CD4-positive, alpha-beta memory T cell (primary cell): ENCODE data around the gene ABCA13. TPM values are rescaled to one million over a fixed set of nuclear protein-coding genes. Genes with fewer than 3 reads are reported as not detected.

ENCODE experiments used
- CTCF ChIA-PET: fragments of 350-600 bp; sonication (Branson Sonifier 250); formaldehyde crosslinking; loops from one replicate; lab custom pipeline; 2021; ENCODE audit warnings: inconsistent platforms; ENCODE audit not compliant: partially characterized antibody; lab: Charles Lee
- POLR2A ChIA-PET: fragments of 350-600 bp; sonication (Branson Sonifier 250); formaldehyde crosslinking; loops from one replicate; lab custom pipeline; 2021; ENCODE audit not compliant: partially characterized antibody; lab: Charles Lee
- DNase-seq, 5 donors: peaks; one replicate each; pipeline versions ENCODE4 v3.0.0 to v3.0.0-alpha.2; 2020 to 2022; ENCODE audit warnings: mixed read lengths in 1 of 5
- H3K27ac ChIP-seq: one replicate; pipeline ENCODE4 v1.7.0; 2013; ENCODE audit warnings: low read depth, low read length
- H3K27me3 ChIP-seq: 2 replicates; pipeline ENCODE4 v1.7.0; 2013; ENCODE audit warnings: mild to moderate bottlenecking, low read length, moderate library complexity; ENCODE audit not compliant: insufficient read depth
- H3K36me3 ChIP-seq: 2 replicates; pipeline ENCODE4 v1.7.0; 2013; ENCODE audit warnings: mild to moderate bottlenecking, low read length, moderate library complexity; ENCODE audit not compliant: insufficient read depth
- H3K4me1 ChIP-seq: 2 replicates; pipeline ENCODE4 v1.7.0; 2013; ENCODE audit warnings: mild to moderate bottlenecking, low read length, moderate library complexity; ENCODE audit not compliant: insufficient read depth
- H3K4me3 ChIP-seq, 2 donors: one replicate each; pipeline ENCODE4 v1.7.0; 2013; ENCODE audit warnings: low read length in 2 of 2, mild to moderate bottlenecking in 1 of 2
- H3K9me3 ChIP-seq, 2 donors: one replicate each; pipeline ENCODE4 v1.7.0; 2013; ENCODE audit warnings: low read length in 2 of 2, control low read depth in 1 of 2; ENCODE audit not compliant: control insufficient read depth in 1 of 2
- H3K27ac Mint-ChIP-seq, 7 donors: one replicate each; pipeline ENCODE4 v1.8.0; 2020 to 2021; ENCODE audit warnings: mixed read lengths in 7 of 7, mild to moderate bottlenecking in 6 of 7, inconsistent platforms in 3 of 7, moderate library complexity in 3 of 7
- H3K27me3 Mint-ChIP-seq, 2 donors: one replicate each; pipeline ENCODE4 v1.8.0; 2020 to 2021; ENCODE audit warnings: mixed read lengths in 2 of 2
- H3K36me3 Mint-ChIP-seq, 2 donors: one replicate each; pipeline ENCODE4 v1.8.0; 2020 to 2021; ENCODE audit warnings: mixed read lengths in 2 of 2, inconsistent platforms in 1 of 2, mild to moderate bottlenecking in 1 of 2
- H3K4me1 Mint-ChIP-seq, 4 donors: one replicate each; pipeline ENCODE4 v1.8.0; 2020 to 2021; ENCODE audit warnings: mixed read lengths in 4 of 4, mild to moderate bottlenecking in 1 of 4
- H3K4me3 Mint-ChIP-seq, 8 donors: one replicate each; pipeline ENCODE4 v1.8.0; 2020 to 2021; ENCODE audit warnings: mixed read lengths in 8 of 8, mild to moderate bottlenecking in 7 of 8, moderate library complexity in 6 of 8, inconsistent platforms in 3 of 8
- H3K9me3 Mint-ChIP-seq, 8 donors: one replicate each; pipeline ENCODE4 v1.8.0; 2020 to 2021; ENCODE audit warnings: mixed read lengths in 8 of 8, mild to moderate bottlenecking in 5 of 8, inconsistent platforms in 3 of 8, moderate library complexity in 1 of 8
- intact Hi-C: fragments of 100-400 bp; cut with micrococcal nuclease; formaldehyde crosslinking; loops from one replicate; pipeline ENCODE4 v1.15.1; 2023
- polyA plus RNA-seq, 2 donors: library from polyadenylated mRNA; unstranded; fragments of 300-500 nt; fragmentation: Illumina TruSeq; gene quantifications; one replicate each; pipeline ENCODE4 v1.2.3, GENCODE V29; 2021
- total RNA-seq, 2 experiments: library from RNA; stranded (reverse); gene quantifications; one replicate each; pipeline ENCODE4 v1.2.3, GENCODE V29; 2021

Gene ABCA13
- total and polyA plus RNA-seq, 4 experiments from 2014 or later = not detected

- H3K4me3 ChIP-seq = no peak overlapping the region
- no peaks in the 10 kb centered on the region for H3K36me3 Mint-ChIP-seq
- H3K4me3 Mint-ChIP-seq = no peak overlapping the region
- peaks cover 0 to 1% (median 0%) of the 10 kb centered on the region in 4 donors for H3K4me1 Mint-ChIP-seq
- H3K4me1 ChIP-seq = no peaks in the 10 kb centered on the region
- H3K27me3 Mint-ChIP-seq = peaks cover 0 to 1% of the 10 kb centered on the region in 2 donors
- ChIA-PET CTCF (no interaction called here), POLR2A (no interaction called here)
- H3K27me3 ChIP-seq = no peaks in the 10 kb centered on the region
- no peak for DNase-seq
- peaks cover 0 to 16% (median 4%) of the 10 kb centered on the region in 8 donors for H3K9me3 Mint-ChIP-seq
- no peaks in the 10 kb centered on the region for H3K9me3 ChIP-seq
- intact Hi-C loops = no loop called here
- H3K36me3 ChIP-seq = no peaks in the 10 kb centered on the region
- H3K27ac ChIP-seq = no peak overlapping the region
- H3K27ac Mint-ChIP-seq = no peak overlapping the region
These were observed 449.8 kb downstream of the ABCA13 start for GRCh38 chr7:48621076-48621475.

- Mint-ChIP-seq H3K36me3 (no peaks in the 10 kb centered on the region), H3K4me1 (no peaks in the 10 kb centered on the region), H3K27me3 (peaks cover 0 to 1% of the 10 kb centered on the region in 2 donors), H3K4me3 (no peak overlapping the region), H3K27ac (no peak overlapping the region), H3K9me3 (peaks cover 0 to 7% (median 2%) of the 10 kb centered on the region in 8 donors)
- ChIA-PET POLR2A (no interaction called here), CTCF (no interaction called here)
- no peak for DNase-seq
- H3K4me3 ChIP-seq = no peak overlapping the region
- H3K36me3 ChIP-seq = no peaks in the 10 kb centered on the region
- no peak overlapping the region for H3K27ac ChIP-seq
- no peaks in the 10 kb centered on the region for H3K27me3 ChIP-seq
- no peaks in the 10 kb centered on the region for H3K9me3 ChIP-seq
- H3K4me1 ChIP-seq = no peaks in the 10 kb centered on the region
- intact Hi-C loops = no loop called here
These were observed 455.9 kb downstream of the ABCA13 start for GRCh38 chr7:48627164-48627563.

- Histone ChIP-seq H3K4me1 (no peaks in the 10 kb centered on the region), H3K9me3 (no peaks in the 10 kb centered on the region), H3K27me3 (no peaks in the 10 kb centered on the region), H3K36me3 (no peaks in the 10 kb centered on the region), H3K4me3 (no peak overlapping the region), H3K27ac (no peak overlapping the region)
- Mint-ChIP-seq H3K9me3 (peaks cover 0 to 4% (median under 1%) of the 10 kb centered on the region in 8 donors), H3K36me3 (no peaks in the 10 kb centered on the region), H3K27ac (no peak overlapping the region), H3K4me3 (no peak overlapping the region), H3K4me1 (no peaks in the 10 kb centered on the region), H3K27me3 (no peaks in the 10 kb centered on the region)
- POLR2A ChIA-PET = no interaction called here
- CTCF ChIA-PET = no interaction called here
- intact Hi-C loops = no loop called here
- no peak for DNase-seq
These were observed 457.6 kb downstream of the ABCA13 start for GRCh38 chr7:48628793-48629349.

GRCh38 chr7:48634116-48634632 is 462.9 kb downstream of the ABCA13 start:
- Mint-ChIP-seq H3K4me1 (no peaks in the 10 kb centered on the region), H3K27me3 (no peaks in the 10 kb centered on the region), H3K9me3 (peaks cover 0 to 9% (median 2%) of the 10 kb centered on the region in 8 donors), H3K4me3 (no peak overlapping the region), H3K36me3 (no peaks in the 10 kb centered on the region), H3K27ac (no peak overlapping the region)
- no peak for DNase-seq
- Histone ChIP-seq H3K27me3 (no peaks in the 10 kb centered on the region), H3K36me3 (no peaks in the 10 kb centered on the region), H3K9me3 (no peaks in the 10 kb centered on the region), H3K4me3 (no peak overlapping the region), H3K27ac (no peak overlapping the region), H3K4me1 (no peaks in the 10 kb centered on the region)
- CTCF ChIA-PET = no interaction called here
- POLR2A ChIA-PET = no interaction called here
- intact Hi-C loops = no loop called here

GRCh38 chr7:48635796-48636195 is 464.5 kb downstream of the ABCA13 start:
- no peak overlapping the region for H3K27ac ChIP-seq
- intact Hi-C loops = no loop called here
- Mint-ChIP-seq H3K27ac (no peak overlapping the region), H3K27me3 (no peaks in the 10 kb centered on the region), H3K4me3 (no peak overlapping the region), H3K4me1 (no peaks in the 10 kb centered on the region), H3K36me3 (no peaks in the 10 kb centered on the region), H3K9me3 (peaks cover 0 to 9% (median under 1%) of the 10 kb centered on the region in 8 donors)
- POLR2A ChIA-PET = no interaction called here
- no peaks in the 10 kb centered on the region for H3K4me1 ChIP-seq
- H3K4me3 ChIP-seq = no peak overlapping the region
- no peak for DNase-seq
- H3K9me3 ChIP-seq = no peaks in the 10 kb centered on the region
- no peaks in the 10 kb centered on the region for H3K36me3 ChIP-seq
- H3K27me3 ChIP-seq = no peaks in the 10 kb centered on the region
- CTCF ChIA-PET = no interaction called here

- H3K4me3 Mint-ChIP-seq = no peak overlapping the region
- no peaks in the 10 kb centered on the region for H3K27me3 Mint-ChIP-seq
- ChIA-PET CTCF (no interaction called here), POLR2A (no interaction called here)
- peak overlapping the region in 1 of 7 donors; percentile 9 for H3K27ac Mint-ChIP-seq
- no peaks in the 10 kb centered on the region for H3K4me1 Mint-ChIP-seq
- H3K27ac ChIP-seq = no peak overlapping the region
- no peaks in the 10 kb centered on the region for H3K27me3 ChIP-seq
- no peaks in the 10 kb centered on the region for H3K4me1 ChIP-seq
- intact Hi-C loops = no loop called here
- no peak for DNase-seq
- no peaks in the 10 kb centered on the region for H3K36me3 Mint-ChIP-seq
- no peaks in the 10 kb centered on the region for H3K36me3 ChIP-seq
- peaks cover 0 to 9% (median under 1%) of the 10 kb centered on the region in 8 donors for H3K9me3 Mint-ChIP-seq
- H3K9me3 ChIP-seq = no peaks in the 10 kb centered on the region
- no peak overlapping the region for H3K4me3 ChIP-seq
These were observed 465.2 kb downstream of the ABCA13 start for GRCh38 chr7:48636391-48637015.

- CTCF ChIA-PET = no interaction called here
- H3K36me3 Mint-ChIP-seq = no peaks in the 10 kb centered on the region
- intact Hi-C loops = no loop called here
These were observed 466.1 kb downstream of the ABCA13 start for GRCh38 chr7:48637382-48637781.

More at GRCh38 chr7:48637382-48637781, 466.1 kb downstream of the ABCA13 start:
- no peak overlapping the region for H3K4me3 ChIP-seq
- H3K27ac Mint-ChIP-seq = no peak overlapping the region
- no peaks in the 10 kb centered on the region for H3K9me3 ChIP-seq
- no peaks in the 10 kb centered on the region for H3K4me1 ChIP-seq
- POLR2A ChIA-PET = no interaction called here
- H3K27me3 Mint-ChIP-seq = no peaks in the 10 kb centered on the region
- no peaks in the 10 kb centered on the region for H3K4me1 Mint-ChIP-seq
- H3K36me3 ChIP-seq = no peaks in the 10 kb centered on the region
- DNase-seq = no peak
- no peak overlapping the region for H3K27ac ChIP-seq
- peaks cover 0 to 6% (median under 1%) of the 10 kb centered on the region in 8 donors for H3K9me3 Mint-ChIP-seq
- no peak overlapping the region for H3K4me3 Mint-ChIP-seq
- H3K27me3 ChIP-seq = no peaks in the 10 kb centered on the region
